Islet of Langerhans (tissue), 1 donor: ENCODE results near the gene RIMBP3C.
"Not testable (repeated sequence)": the region's sequence is repeated elsewhere in the genome, so short reads cannot be mapped to it uniquely, and the experiment has no call there.

ENCODE experiments used
- FAIRE-seq: peaks from one replicate; lab custom pipeline; 2011; peaks lifted over from hg19 to GRCh38; lab: Jason Lieb, UNC

Gene RIMBP3C

DNA sequence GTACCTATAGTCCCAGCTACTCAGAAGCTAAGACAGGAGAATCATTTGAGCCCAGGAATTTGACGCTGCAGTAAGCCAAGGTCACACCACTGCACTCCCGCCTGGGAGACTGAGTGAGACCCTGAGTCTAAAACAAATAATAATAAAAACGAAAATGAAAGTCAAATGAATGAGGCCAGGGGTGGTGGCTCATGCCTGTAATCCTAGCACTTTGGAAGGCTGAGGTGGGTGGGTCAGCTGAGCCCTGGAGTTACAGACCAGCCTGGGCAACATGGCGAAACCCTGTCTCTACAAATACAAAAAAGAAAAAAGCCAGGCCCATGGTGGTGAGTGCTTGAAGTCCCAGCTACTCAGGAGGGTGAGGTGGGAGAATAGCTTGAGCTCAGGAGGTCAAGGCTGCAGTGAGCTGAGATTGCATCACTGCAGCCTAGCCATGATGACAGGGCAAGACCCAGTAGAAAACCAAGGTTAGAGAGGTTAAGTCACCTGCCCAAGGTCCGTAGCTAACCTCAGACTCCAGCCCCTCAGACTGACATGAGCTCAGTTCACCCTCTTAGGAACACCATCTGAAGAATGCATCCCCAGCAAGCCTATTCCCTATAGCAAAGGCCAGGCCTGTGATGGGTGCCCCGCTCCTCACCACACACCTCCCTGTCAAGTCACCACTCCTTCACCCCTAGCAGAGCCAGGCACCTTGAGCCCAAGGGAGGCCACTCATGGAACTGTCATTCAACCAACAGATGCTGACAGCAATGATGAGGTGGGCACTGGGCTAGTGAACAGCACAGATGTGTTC, 24.4 kb downstream of the RIMBP3C start:
- not testable (repeated sequence) for FAIRE-seq

DNA sequence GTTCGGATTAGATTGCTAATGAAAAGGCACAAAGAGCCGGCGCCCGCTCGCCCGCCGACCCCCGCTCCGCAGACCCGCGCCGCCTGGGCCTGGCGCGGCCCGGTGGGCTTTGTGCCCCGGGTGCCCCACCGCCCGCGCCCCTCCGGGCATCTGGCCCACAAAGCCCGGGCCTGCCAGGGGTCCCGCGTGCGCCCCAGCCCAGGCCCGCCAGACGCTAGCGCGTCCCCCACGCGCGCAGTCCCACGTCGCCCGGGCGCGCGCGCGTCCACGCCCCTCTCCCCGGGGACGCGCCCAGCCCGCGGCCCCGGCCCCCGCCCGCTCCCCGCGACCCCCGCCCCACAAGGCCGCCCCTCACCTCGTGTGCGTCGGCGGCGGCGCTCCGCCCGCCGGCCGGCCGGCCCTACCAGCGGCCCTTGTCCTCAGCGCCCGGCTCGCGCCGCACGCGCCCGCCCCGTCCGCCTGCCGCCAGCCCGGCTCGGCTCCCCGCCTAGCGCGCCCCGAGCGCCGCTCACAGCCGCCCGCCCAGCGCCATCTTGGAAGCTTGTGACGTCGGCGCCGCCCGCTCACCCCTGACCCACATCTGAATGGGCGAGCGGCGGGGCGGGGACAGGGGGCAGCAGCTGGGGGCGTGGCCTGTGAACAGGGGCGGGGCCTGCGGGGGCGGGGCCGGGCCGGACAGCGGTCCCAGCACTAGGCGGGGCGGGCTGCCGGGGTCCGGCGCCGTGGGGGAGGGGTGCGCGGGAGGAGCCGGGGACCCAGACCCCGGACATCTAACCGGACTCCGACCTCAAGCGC, 34.1 kb downstream of the RIMBP3C start:
- not testable (repeated sequence) for FAIRE-seq

DNA sequence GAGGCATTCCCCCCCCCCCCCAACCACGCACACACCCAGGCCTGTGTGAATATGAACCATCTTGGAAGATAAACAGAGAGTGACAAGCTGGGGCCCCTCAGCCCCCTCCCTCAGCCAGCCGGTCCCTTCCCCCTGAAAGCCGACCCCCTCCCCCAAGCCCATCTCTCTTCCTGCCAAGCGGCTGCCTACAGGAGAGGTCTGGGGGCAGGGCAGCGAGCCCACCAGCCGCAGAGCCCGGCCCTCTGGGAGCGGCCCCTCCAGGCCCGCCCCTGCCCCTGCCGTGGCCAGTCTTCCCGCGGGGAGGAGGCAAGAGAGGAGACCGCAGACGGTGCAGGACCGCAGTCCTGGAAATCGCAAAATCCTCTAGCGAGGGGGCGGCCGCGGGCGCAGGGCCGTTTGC, 34.7 kb downstream of the RIMBP3C start:
- FAIRE-seq: not testable (repeated sequence)

DNA sequence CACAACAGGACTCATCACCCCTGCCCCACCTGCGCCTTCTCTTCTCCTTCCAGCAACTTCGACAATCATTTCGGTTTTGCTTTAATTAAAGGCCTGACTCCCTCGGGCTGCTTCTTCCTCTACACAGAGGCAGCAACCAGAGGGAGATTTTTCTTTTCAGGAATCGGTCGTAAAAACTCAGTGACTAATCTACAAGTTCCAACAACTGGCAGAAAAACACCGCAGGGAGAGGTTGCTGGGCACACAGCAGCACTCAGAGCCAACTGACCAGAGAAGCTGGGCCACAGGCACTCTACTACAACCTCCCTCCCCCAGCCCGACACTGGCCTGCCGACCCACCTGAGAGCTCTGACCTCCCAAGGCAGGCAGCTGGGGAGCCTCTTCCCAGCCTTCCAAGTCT, 36.0 kb downstream of the RIMBP3C start:
- FAIRE-seq: not testable (repeated sequence)

DNA sequence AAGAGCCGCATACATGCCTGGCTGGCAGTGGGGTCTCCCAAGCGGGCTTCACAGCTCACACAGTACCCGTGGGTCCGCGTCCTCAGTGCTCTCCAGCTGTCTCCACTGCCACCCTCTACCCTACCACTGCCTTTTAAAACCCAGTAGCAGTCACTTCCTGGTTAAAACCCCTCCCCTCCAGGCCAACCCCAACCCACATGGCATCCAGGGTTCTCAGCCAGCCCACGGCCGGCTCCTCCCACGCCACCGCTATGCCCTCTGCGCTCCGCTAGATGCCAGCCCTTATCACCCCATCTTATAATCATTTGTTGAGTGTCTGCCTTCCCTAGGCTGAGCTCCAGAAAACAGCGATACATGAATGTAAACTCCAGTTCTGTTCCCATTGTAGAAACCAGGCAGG, 37.1 kb downstream of the RIMBP3C start:
- FAIRE-seq: not testable (repeated sequence)

DNA sequence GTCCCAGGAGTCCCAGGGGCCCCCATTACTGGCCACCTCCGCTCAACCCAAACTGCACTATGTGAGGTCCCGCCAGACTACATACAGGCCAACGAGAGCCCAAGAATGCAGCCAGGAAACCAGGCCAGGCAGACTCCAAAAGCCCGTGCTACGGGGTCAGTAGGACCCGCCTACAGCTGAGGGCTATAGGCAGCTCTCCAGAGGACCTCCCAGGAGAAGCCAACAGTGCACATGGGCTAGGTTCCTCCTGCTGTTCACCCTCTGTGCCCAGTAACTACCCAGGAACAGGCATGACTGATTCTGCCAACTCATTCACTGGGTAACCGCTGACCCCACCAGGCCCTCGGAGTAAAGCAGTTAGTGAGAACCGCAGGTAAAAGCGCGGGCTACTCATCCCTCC, 39.2 kb downstream of the RIMBP3C start:
- not testable (repeated sequence) for FAIRE-seq

DNA sequence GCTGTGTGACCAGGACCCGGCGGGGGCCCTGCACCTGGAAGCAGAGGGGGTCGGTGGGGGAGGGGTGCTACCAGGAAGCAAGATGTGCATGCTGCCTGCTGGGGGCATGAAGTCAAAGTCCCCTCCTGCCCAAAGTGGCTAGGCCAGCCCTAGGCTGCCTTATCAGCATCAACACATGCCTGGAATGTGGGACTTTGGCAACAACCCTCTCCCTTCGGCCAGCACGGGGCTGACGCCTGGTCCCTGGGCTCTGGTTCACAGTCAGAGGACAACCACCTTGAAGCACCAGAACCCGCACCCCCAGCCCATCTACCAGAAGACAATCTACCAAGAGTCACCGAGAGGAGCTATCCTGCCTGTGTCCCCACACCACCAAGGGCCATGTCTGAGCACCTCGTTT, 40.9 kb downstream of the RIMBP3C start:
- FAIRE-seq: not testable (repeated sequence)

DNA sequence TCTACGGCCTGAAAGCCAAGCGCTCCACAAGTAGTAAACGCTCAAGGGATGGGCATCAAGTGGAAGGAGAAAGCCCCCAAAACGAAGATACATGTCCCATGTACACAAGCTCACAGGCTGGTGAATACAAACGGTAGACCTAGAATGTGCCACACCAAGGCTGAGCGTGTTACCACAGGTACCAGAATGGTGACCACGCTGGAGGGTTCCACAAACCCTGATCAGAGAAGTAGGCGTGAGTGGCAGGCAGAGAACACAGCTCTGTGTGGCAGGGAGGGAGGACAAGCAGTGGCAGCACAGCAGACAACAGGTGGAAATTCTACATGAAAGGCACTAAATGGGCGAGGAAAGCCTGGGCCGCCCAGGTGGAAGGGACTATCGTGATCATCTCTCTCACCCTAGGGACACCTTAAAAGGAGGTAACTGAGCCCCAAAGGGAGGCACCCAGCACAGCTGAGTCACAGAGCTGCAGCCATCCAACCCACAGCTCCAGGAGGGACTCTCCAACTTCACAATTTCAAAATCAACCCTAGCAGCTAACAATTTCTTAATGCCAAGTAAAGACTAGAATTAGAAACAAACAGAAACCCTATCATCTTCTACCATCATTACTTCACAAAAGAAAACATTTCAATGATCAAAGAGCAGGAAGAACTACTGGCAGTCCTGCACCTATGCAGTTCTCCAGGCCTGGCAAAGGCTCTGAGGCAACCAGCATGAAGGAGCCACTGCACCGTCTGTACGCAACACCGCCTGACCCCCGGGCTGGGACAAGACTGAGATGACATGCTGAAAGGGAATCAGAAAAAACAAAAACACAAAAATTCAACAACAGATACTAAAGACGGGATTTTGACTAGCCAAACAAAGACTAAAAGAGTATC, 51.4 kb downstream of the RIMBP3C start:
- FAIRE-seq: not testable (repeated sequence)

DNA sequence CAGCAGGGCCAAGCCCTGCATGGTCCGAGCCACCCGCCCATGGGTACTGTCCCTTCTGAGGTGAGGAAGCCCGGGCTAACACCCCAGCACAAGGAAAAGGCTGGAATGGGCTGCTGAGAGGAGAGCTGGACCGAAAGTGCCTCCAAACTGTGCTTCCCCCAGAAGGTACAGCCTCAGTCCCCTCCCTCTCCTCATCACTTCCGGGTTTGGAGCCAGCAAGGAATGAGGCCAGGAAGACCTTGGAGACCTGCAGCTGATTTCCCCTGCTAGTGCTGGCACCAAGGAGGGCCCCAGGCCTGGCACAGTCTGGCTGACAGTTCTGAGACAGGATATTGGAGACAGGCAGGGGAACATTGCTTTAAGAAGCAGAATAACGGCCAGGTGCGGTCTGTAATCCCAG, 52.8 kb downstream of the RIMBP3C start:
- FAIRE-seq: not testable (repeated sequence)

DNA sequence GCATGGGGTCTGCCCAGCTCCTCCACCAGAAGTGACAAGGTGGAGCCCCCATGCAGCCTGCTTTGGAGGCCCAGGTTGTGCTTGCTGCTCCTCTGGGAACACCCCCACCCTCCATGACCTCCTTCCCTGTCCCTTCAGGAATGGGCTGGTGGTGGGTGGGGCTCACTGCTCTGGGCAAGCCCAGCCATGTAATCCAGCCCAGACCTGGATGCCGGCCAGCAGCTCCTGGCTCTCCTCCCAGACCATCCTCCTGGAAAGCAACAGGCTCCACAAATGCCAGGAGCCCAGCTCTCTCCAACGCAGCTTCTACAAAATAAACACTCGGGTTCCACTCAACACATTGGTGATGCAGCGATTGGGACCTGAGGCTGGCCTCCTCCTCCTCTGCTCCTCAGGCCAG, 53.3 kb downstream of the RIMBP3C start:
- FAIRE-seq: not testable (repeated sequence)
